Nephron progenitor cell (in vitro differentiated cells): ENCODE measurements around the gene APBA1.

Experiments
- DNase-seq: peaks from one replicate; pipeline ENCODE4 v3.0.0; 2021
- H3K27ac Mint-ChIP-seq: 2 replicates; pipeline ENCODE4 v1.8.0; 2021; ENCODE audit warnings: mild to moderate bottlenecking, moderate library complexity, mixed read lengths
- H3K27me3 Mint-ChIP-seq: 2 replicates; pipeline ENCODE4 v1.8.0; 2021; ENCODE audit warnings: mild to moderate bottlenecking, low read depth, mixed read lengths; ENCODE audit not compliant: poor library complexity
- H3K36me3 Mint-ChIP-seq: 2 replicates; pipeline ENCODE4 v1.8.0; 2021; ENCODE audit warnings: low read depth, mixed read lengths
- H3K4me1 Mint-ChIP-seq: 2 replicates; pipeline ENCODE4 v1.8.0; 2021; ENCODE audit warnings: mixed read lengths
- H3K4me3 Mint-ChIP-seq: 2 replicates; pipeline ENCODE4 v1.8.0; 2021; ENCODE audit warnings: mild to moderate bottlenecking, moderate library complexity, mixed read lengths
- H3K9me3 Mint-ChIP-seq: 2 replicates; pipeline ENCODE4 v1.8.0; 2021; ENCODE audit warnings: mild to moderate bottlenecking, moderate library complexity, mixed read lengths
- TF ChIP-seq, protein P1 (sequence below): fragments of 200-600 bp; sonication (generic); IDR thresholded peaks from 2 replicates; pipeline ENCODE4 v1.5.0; 2021; ENCODE audit warnings: antibody characterized with exemption

The APBA1 gene

GRCh38 chr9:69542058-69542457, 130.1 kb downstream of the APBA1 start:
- no peak overlapping the region for H3K4me3 Mint-ChIP-seq
- H3K36me3 Mint-ChIP-seq = no peaks in the 10 kb centered on the region
- peaks cover 12% of the 10 kb centered on the region for H3K27me3 Mint-ChIP-seq
- no peaks in the 10 kb centered on the region for H3K9me3 Mint-ChIP-seq
- no peak overlapping the region for H3K27ac Mint-ChIP-seq
- peaks cover 17% of the 10 kb centered on the region for H3K4me1 Mint-ChIP-seq
- DNase-seq = no peak
- TF ChIP-seq, protein P1, sequence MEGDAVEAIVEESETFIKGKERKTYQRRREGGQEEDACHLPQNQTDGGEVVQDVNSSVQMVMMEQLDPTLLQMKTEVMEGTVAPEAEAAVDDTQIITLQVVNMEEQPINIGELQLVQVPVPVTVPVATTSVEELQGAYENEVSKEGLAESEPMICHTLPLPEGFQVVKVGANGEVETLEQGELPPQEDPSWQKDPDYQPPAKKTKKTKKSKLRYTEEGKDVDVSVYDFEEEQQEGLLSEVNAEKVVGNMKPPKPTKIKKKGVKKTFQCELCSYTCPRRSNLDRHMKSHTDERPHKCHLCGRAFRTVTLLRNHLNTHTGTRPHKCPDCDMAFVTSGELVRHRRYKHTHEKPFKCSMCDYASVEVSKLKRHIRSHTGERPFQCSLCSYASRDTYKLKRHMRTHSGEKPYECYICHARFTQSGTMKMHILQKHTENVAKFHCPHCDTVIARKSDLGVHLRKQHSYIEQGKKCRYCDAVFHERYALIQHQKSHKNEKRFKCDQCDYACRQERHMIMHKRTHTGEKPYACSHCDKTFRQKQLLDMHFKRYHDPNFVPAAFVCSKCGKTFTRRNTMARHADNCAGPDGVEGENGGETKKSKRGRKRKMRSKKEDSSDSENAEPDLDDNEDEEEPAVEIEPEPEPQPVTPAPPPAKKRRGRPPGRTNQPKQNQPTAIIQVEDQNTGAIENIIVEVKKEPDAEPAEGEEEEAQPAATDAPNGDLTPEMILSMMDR = no peak

GRCh38 chr9:69535911-69536310, 136.3 kb downstream of the APBA1 start:
- H3K27me3 Mint-ChIP-seq = peaks cover 26% of the 10 kb centered on the region
- TF ChIP-seq, protein P1 = no peak
- no peaks in the 10 kb centered on the region for H3K36me3 Mint-ChIP-seq
- no peak overlapping the region for H3K4me3 Mint-ChIP-seq
- no peak for DNase-seq
- H3K4me1 Mint-ChIP-seq = no peaks in the 10 kb centered on the region
- H3K27ac Mint-ChIP-seq = no peak overlapping the region
- H3K9me3 Mint-ChIP-seq = no peaks in the 10 kb centered on the region

GRCh38 chr9:69535286-69535832, 136.8 kb downstream of the APBA1 start:
- TF ChIP-seq, protein P1 = no peak
- Mint-ChIP-seq H3K4me3 (no peak overlapping the region), H3K27me3 (peaks cover 26% of the 10 kb centered on the region), H3K9me3 (no peaks in the 10 kb centered on the region), H3K4me1 (no peaks in the 10 kb centered on the region), H3K27ac (no peak overlapping the region), H3K36me3 (no peaks in the 10 kb centered on the region)
- no peak for DNase-seq

- H3K4me3 Mint-ChIP-seq = no peak overlapping the region
- TF ChIP-seq, protein P1 = no peak
- no peak overlapping the region for H3K27ac Mint-ChIP-seq
- H3K9me3 Mint-ChIP-seq = no peaks in the 10 kb centered on the region
- H3K4me1 Mint-ChIP-seq = no peaks in the 10 kb centered on the region
- no peak for DNase-seq
- no peaks in the 10 kb centered on the region for H3K36me3 Mint-ChIP-seq
- H3K27me3 Mint-ChIP-seq = peaks cover 17% of the 10 kb centered on the region
Measured at GRCh38 chr9:69532396-69532795, 139.8 kb downstream of the APBA1 start.

- H3K4me3 Mint-ChIP-seq = no peak overlapping the region
- TF ChIP-seq, protein P1 = no peak
- DNase-seq = no peak
- peaks cover 26% of the 10 kb centered on the region for H3K9me3 Mint-ChIP-seq
- no peaks in the 10 kb centered on the region for H3K4me1 Mint-ChIP-seq
- no peak overlapping the region for H3K27ac Mint-ChIP-seq
- H3K36me3 Mint-ChIP-seq = no peaks in the 10 kb centered on the region
- peaks cover 8% of the 10 kb centered on the region for H3K27me3 Mint-ChIP-seq
Measured at GRCh38 chr9:69527454-69527853, 144.7 kb downstream of the APBA1 start.

GRCh38 chr9:69526699-69527098, 145.5 kb downstream of the APBA1 start:
- H3K4me3 Mint-ChIP-seq = no peak overlapping the region
- no peak for DNase-seq
- peaks cover 6% of the 10 kb centered on the region for H3K27me3 Mint-ChIP-seq
- TF ChIP-seq, protein P1 = no peak
- peaks cover 26% of the 10 kb centered on the region for H3K9me3 Mint-ChIP-seq
- H3K36me3 Mint-ChIP-seq = no peaks in the 10 kb centered on the region
- H3K27ac Mint-ChIP-seq = no peak overlapping the region
- no peaks in the 10 kb centered on the region for H3K4me1 Mint-ChIP-seq
